Measurements from ENCODE around the gene TINCR. TPM values are rescaled to one million over a fixed set of nuclear protein-coding genes. Genes with fewer than 3 reads are reported as not detected.

Gene TINCR
- polyA plus RNA-seq, 2 of the 4 experiments (the other 2 are of a cell fraction): 1.2 to 1.8 TPM

- TF ChIP-seq, protein P1, sequence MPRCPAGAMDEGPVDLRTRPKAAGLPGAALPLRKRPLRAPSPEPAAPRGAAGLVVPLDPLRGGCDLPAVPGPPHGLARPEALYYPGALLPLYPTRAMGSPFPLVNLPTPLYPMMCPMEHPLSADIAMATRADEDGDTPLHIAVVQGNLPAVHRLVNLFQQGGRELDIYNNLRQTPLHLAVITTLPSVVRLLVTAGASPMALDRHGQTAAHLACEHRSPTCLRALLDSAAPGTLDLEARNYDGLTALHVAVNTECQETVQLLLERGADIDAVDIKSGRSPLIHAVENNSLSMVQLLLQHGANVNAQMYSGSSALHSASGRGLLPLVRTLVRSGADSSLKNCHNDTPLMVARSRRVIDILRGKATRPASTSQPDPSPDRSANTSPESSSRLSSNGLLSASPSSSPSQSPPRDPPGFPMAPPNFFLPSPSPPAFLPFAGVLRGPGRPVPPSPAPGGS (IDR thresholded peaks at IDR 0.05): no peak
- no peak for TF ChIP-seq KDM1A (IDR thresholded peaks at IDR 0.05; ENCODE audit: low read depth)
These were observed 11.5 kb upstream of the TINCR start (continued) for GRCh38 chr19:5579286-5579685.

- Histone ChIP-seq H3K4me3 (no peak overlapping the region), H3K9me3 (no peaks in the 10 kb centered on the region), H3K4me1 (no peaks in the 10 kb centered on the region), H3K4me2 (peak overlapping the region; percentile 78), H3K27ac (peak overlapping the region; percentile 30 to 74; a peak in 3 of 6 replicates)
- ChIA-PET POLR2A (no interaction called here), CTCF (interaction anchor here (0.7 to 2.0 kb wide), 7 partner anchors 11 to 563 kb away, joined by 3 to 5 read pairs (median 3); no protein-coding TSS in a partner anchor)
- FAIRE-seq: no peak
- 16% methylated on average over 7 of the region's 28 CpGs for WGBS (ENCODE audit: missing lambda C conversion rate)
- ATAC-seq: peak; percentile 84 to 93
- TF ChIP-seq SMC3 (IDR thresholded peaks at IDR 0.05) (peak; percentile 75), CHD2 (IDR thresholded peaks at IDR 0.05; ENCODE audit: low read length, partially characterized antibody) (no peak), RAD21 (conservative IDR thresholded peaks at IDR 0.05 in 1 of 2, IDR thresholded peaks at IDR 0.05 in 1 of 2) (peak; percentile 80 to 90)
- TF ChIP-seq, protein P2, sequence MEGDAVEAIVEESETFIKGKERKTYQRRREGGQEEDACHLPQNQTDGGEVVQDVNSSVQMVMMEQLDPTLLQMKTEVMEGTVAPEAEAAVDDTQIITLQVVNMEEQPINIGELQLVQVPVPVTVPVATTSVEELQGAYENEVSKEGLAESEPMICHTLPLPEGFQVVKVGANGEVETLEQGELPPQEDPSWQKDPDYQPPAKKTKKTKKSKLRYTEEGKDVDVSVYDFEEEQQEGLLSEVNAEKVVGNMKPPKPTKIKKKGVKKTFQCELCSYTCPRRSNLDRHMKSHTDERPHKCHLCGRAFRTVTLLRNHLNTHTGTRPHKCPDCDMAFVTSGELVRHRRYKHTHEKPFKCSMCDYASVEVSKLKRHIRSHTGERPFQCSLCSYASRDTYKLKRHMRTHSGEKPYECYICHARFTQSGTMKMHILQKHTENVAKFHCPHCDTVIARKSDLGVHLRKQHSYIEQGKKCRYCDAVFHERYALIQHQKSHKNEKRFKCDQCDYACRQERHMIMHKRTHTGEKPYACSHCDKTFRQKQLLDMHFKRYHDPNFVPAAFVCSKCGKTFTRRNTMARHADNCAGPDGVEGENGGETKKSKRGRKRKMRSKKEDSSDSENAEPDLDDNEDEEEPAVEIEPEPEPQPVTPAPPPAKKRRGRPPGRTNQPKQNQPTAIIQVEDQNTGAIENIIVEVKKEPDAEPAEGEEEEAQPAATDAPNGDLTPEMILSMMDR (IDR thresholded peaks at IDR 0.05): peak; percentile 82
- peak; percentile 33 to 57 for DNase-seq (ENCODE audit: low read depth in 1 of 2, low spot score in 1 of 2)
These were observed 10.5 kb upstream of the TINCR start for GRCh38 chr19:5578097-5578846.

- CTCF ChIA-PET: interaction anchor here (0.6 kb wide), 2 partner anchors 155 to 367 kb away, joined by 3 read pairs; no protein-coding TSS in a partner anchor
- Histone ChIP-seq H3K4me2 (no peak overlapping the region), H3K4me3 (no peak overlapping the region), H3K9me3 (no peaks in the 10 kb centered on the region), H3K27ac (no peak overlapping the region), H3K4me1 (no peaks in the 10 kb centered on the region)
- FAIRE-seq (no peak), DNase-seq (ENCODE audit: low read depth in 1 of 2, low spot score in 1 of 2) (no peak), ATAC-seq (no peak)
- 71% methylated on average over 6 of the region's 6 CpGs for WGBS (ENCODE audit: missing lambda C conversion rate)
- POLR2A ChIA-PET: no interaction called here
- TF ChIP-seq MAX (IDR thresholded peaks at IDR 0.05) (no peak), JUNB (IDR thresholded peaks at IDR 0.05) (no peak), RAD21 (conservative IDR thresholded peaks at IDR 0.05 in 1 of 2, IDR thresholded peaks at IDR 0.05 in 1 of 2) (no peak), GATA3 (IDR thresholded peaks at IDR 0.05; ENCODE audit: borderline replicate concordance) (no peak), FOSB (CRISPR knock-in tag; IDR thresholded peaks at IDR 0.05) (no peak), FOSL2 (IDR thresholded peaks at IDR 0.05) (no peak), FOSL2 (CRISPR knock-in tag; IDR thresholded peaks at IDR 0.05) (no peak), CBX8 (IDR thresholded peaks at IDR 0.05) (no peak), RNF2 (IDR thresholded peaks at IDR 0.05; ENCODE audit: borderline replicate concordance, low read depth) (no peak), ZSCAN20 (CRISPR knock-in tag; IDR thresholded peaks at IDR 0.05) (no peak), PHF8 (IDR thresholded peaks at IDR 0.05; ENCODE audit: borderline replicate concordance, low read depth) (no peak), REST (IDR thresholded peaks at IDR 0.05) (no peak), POLR2A (IDR thresholded peaks at IDR 0.05; ENCODE audit: low read length) (no peak), CEBPB (IDR thresholded peaks at IDR 0.05) (no peak), NPAS2 (CRISPR knock-in tag; IDR thresholded peaks at IDR 0.05; ENCODE audit: borderline replicate concordance) (no peak)
- TF ChIP-seq, protein P3, sequence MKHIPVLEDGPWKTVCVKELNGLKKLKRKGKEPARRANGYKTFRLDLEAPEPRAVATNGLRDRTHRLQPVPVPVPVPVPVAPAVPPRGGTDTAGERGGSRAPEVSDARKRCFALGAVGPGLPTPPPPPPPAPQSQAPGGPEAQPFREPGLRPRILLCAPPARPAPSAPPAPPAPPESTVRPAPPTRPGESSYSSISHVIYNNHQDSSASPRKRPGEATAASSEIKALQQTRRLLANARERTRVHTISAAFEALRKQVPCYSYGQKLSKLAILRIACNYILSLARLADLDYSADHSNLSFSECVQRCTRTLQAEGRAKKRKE (CRISPR knock-in tag; IDR thresholded peaks at IDR 0.05; ENCODE audit: low read depth): no peak
These were observed 7.8 kb upstream of the TINCR start for GRCh38 chr19:5575590-5575989.
